ENCODE results near the gene ZNF331. TPM values are rescaled to one million over a fixed set of nuclear protein-coding genes. Genes with fewer than 3 reads are reported as not detected.

ZNF331 gene
- total RNA-seq, 1 donor from 2014 or later = 25.7 TPM

DNA sequence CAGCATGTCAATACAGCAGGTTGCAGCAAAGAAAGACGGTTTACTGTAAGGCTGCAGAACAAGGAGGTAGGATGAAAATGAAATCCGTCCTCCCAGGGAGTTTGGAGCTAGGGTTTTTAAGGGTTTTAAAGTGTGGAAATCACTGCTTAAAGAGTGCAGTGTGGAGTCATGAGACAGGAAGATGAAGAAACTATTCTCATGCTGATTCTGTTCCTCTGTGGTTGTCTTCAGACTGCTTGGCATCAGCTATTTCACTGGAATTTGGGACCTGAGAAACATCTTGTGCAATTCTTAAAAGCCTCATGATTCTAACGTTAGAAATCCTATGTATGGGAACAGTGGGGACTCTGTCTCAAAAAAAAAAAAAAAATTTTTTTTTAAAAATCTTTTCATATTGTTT, 11.4 kb downstream of the ZNF331 start:
- Mint-ChIP-seq H3K27ac (no peak overlapping the region), H3K4me1 (ENCODE audit: unreplicated experiment) (peaks cover 13% of the 10 kb centered on the region), H3K36me3 (peaks cover 7% of the 10 kb centered on the region), H3K4me3 (no peak overlapping the region), H3K27me3 (no peaks in the 10 kb centered on the region), H3K9me3 (no peaks in the 10 kb centered on the region)
- no peak for DNase-seq (ENCODE audit: extremely low spot score, unreplicated experiment)
- no peak for TF ChIP-seq CTCF (conservative IDR thresholded peaks at IDR 0.05)

- H3K27ac Mint-ChIP-seq = no peak overlapping the region
- TF ChIP-seq CTCF (conservative IDR thresholded peaks at IDR 0.05) = no peak
- H3K4me3 Mint-ChIP-seq = no peak overlapping the region
- H3K9me3 Mint-ChIP-seq = no peaks in the 10 kb centered on the region
- H3K36me3 Mint-ChIP-seq = peaks cover 3% of the 10 kb centered on the region
- H3K4me1 Mint-ChIP-seq (ENCODE audit: unreplicated experiment) = peaks cover 3% of the 10 kb centered on the region
- no peak for DNase-seq (ENCODE audit: extremely low spot score, unreplicated experiment)
- H3K27me3 Mint-ChIP-seq = no peaks in the 10 kb centered on the region
Measured at GRCh38 chr19:53552001-53552721, 14.2 kb downstream of the ZNF331 start.

GRCh38 chr19:53553156-53553555, 15.2 kb downstream of the ZNF331 start:
- no peak overlapping the region for H3K27ac Mint-ChIP-seq
- DNase-seq (ENCODE audit: extremely low spot score, unreplicated experiment) = no peak
- H3K4me1 Mint-ChIP-seq (ENCODE audit: unreplicated experiment) = no peaks in the 10 kb centered on the region
- no peak for TF ChIP-seq CTCF (conservative IDR thresholded peaks at IDR 0.05)
- H3K36me3 Mint-ChIP-seq = peaks cover 3% of the 10 kb centered on the region
- H3K27me3 Mint-ChIP-seq = no peaks in the 10 kb centered on the region
- no peaks in the 10 kb centered on the region for H3K9me3 Mint-ChIP-seq
- H3K4me3 Mint-ChIP-seq = no peak overlapping the region

DNA sequence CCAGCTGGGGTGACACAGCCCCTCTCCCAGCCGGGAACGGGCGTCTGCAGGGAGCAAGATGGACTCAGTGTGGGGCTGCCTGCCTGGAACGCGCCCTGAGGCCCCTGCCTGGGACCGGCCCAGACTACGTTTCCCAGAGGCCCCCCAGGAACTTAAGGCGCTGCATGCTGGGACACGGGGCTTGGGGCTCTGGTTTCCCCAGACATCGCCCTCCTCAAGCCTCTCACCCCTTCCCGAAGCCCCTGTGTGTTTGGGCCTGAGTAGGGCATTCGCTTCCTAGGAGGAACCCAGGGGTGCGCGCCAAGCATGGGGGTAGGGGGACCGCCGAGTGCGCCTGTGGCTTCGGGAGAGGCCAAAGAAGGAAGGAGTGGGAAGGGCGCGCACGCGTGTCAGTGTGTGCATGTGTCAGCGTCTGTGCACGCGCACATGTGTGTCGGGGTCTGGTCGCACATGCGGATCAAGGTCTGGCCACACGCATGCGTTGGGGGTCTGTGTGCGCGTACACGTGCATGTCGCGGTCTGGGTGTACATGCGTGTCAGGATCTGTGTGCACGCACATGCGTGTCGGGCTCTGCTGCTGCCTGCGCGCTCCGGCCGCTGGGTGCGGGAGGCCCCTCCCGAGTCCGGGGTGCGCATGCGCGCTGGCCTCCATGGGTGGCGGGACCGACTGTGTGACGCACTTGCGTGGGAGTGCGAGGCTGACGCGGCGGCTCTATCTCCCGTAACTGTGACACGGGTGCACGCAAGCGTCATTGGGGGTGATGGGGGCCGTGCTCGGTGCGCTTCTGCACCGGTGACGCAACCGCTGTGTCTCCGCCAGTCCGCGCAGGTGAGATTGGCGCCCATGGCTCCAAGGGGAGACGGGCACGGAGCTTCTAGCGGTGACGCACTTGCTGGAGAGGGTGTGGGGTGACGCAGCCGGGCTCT, 16.2 kb downstream of the ZNF331 start:
- H3K36me3 Mint-ChIP-seq = peaks cover 7% of the 10 kb centered on the region
- no peak for DNase-seq (ENCODE audit: extremely low spot score, unreplicated experiment)
- H3K4me1 Mint-ChIP-seq (ENCODE audit: unreplicated experiment) = no peaks in the 10 kb centered on the region
- H3K4me3 Mint-ChIP-seq = no peak overlapping the region
- TF ChIP-seq CTCF (conservative IDR thresholded peaks at IDR 0.05) = no peak
- H3K27me3 Mint-ChIP-seq = no peaks in the 10 kb centered on the region
- no peaks in the 10 kb centered on the region for H3K9me3 Mint-ChIP-seq
- H3K27ac Mint-ChIP-seq = no peak overlapping the region

DNA sequence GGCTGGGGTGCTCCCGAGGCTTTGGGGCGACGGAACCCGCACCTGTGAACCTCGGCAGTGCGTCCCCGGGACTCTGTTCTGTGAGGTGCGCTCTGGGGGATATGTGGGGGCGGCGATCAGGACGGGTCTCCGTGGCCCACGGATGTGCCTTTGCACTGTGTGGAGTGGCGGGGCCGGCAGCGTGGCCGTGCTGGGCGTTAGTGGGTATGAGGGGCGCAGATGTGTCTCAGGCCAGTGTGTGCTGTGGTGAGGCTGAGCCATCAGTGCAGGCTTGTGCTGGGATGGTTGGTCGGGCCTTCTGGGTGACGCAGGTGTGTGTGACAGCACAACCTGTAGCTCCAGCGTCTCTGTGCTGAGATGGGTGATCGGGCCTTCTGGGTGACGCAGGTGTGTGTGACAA, 16.9 kb downstream of the ZNF331 start:
- H3K4me3 Mint-ChIP-seq = no peak overlapping the region
- no peaks in the 10 kb centered on the region for H3K9me3 Mint-ChIP-seq
- no peak for DNase-seq (ENCODE audit: extremely low spot score, unreplicated experiment)
- H3K27me3 Mint-ChIP-seq = no peaks in the 10 kb centered on the region
- no peaks in the 10 kb centered on the region for H3K4me1 Mint-ChIP-seq (ENCODE audit: unreplicated experiment)
- H3K36me3 Mint-ChIP-seq = peaks cover 12% of the 10 kb centered on the region
- TF ChIP-seq CTCF (conservative IDR thresholded peaks at IDR 0.05) = no peak
- no peak overlapping the region for H3K27ac Mint-ChIP-seq

Data from type B pancreatic cell (in vitro differentiated cells).